OCI-LY1 (cell line): ENCODE measurements around the gene CSNK1G2.

Source experiments
- H2AFZ ChIP-seq: fragments of 200-600 bp; sonication (generic), shearing (Covaris generic); 2 replicates; pipeline ENCODE4 v1.6.0; 2014; ENCODE audit warnings: antibody characterized with exemption, mild to moderate bottlenecking, low read length
- H3F3A ChIP-seq: fragments of 200-600 bp; sonication (generic), shearing (Covaris generic); 2 replicates; pipeline ENCODE4 v1.6.0; 2014; ENCODE audit warnings: mild to moderate bottlenecking, antibody characterized with exemption, low read length, moderate library complexity; ENCODE audit not compliant: insufficient read depth
- H3K27ac ChIP-seq: fragments of 200-600 bp; sonication (generic); 2 replicates; pipeline ENCODE4 v1.5.1; 2014; ENCODE audit warnings: low read length, mixed run types, mild to moderate bottlenecking, low read depth; ENCODE audit not compliant: poor library complexity, severe bottlenecking
- H3K27me3 ChIP-seq: fragments of 200-600 bp; sonication (generic); 2 replicates; pipeline ENCODE4 v1.6.0; 2014; ENCODE audit warnings: antibody characterized with exemption, mild to moderate bottlenecking, low read length, moderate library complexity; ENCODE audit not compliant: insufficient read depth
- H3K36me3 ChIP-seq: fragments of 200-600 bp; sonication (generic); 2 replicates; pipeline ENCODE4 v1.6.1; 2014; ENCODE audit warnings: mild to moderate bottlenecking, antibody characterized with exemption, low read length, moderate library complexity, mixed read lengths; ENCODE audit not compliant: insufficient read depth
- H3K4me1 ChIP-seq: fragments of 200-600 bp; sonication (generic); 2 replicates; pipeline ENCODE4 v1.5.1; 2014; ENCODE audit warnings: mild to moderate bottlenecking, low read length, moderate library complexity; ENCODE audit not compliant: insufficient read depth, severe bottlenecking
- H3K4me2 ChIP-seq: fragments of 200-600 bp; sonication (generic), shearing (Covaris generic); 2 replicates; pipeline ENCODE4 v1.6.1; 2014; ENCODE audit warnings: low read length
- H3K4me3 ChIP-seq: fragments of 200-600 bp; sonication (generic); 2 replicates; pipeline ENCODE4 v1.5.1; 2014; ENCODE audit warnings: low read length, low read depth, mild to moderate bottlenecking, mixed read lengths; ENCODE audit not compliant: poor library complexity, severe bottlenecking
- H3K79me2 ChIP-seq: fragments of 200-600 bp; shearing (Covaris generic); 2 replicates; pipeline ENCODE4 v1.6.1; 2016; ENCODE audit warnings: mixed run types, low read length, mixed read lengths; ENCODE audit not compliant: insufficient read depth
- H3K9ac ChIP-seq: fragments of 200-600 bp; sonication (generic), shearing (Covaris generic); 2 replicates; pipeline ENCODE4 v1.6.1; 2014; ENCODE audit warnings: mild to moderate bottlenecking, low read length, mixed read lengths
- H3K9me2 ChIP-seq: fragments of 200-600 bp; sonication (generic), shearing (Covaris generic); 2 replicates; pipeline ENCODE4 v1.6.1; 2014; ENCODE audit warnings: low read depth, mild to moderate bottlenecking, low read length, mixed read lengths
- H3K9me3 ChIP-seq: fragments of 200-600 bp; shearing (Covaris generic); 2 replicates; pipeline ENCODE4 v1.6.1; 2014; ENCODE audit warnings: low read length, mixed read lengths
- H4K20me1 ChIP-seq: fragments of 200-600 bp; sonication (generic), shearing (Covaris generic); 2 replicates; pipeline ENCODE4 v1.6.0; 2016; ENCODE audit warnings: mild to moderate bottlenecking, low read length; ENCODE audit not compliant: insufficient read depth
- CTCF ChIP-seq: fragments of 200-600 bp; sonication (generic), shearing (Covaris generic); IDR thresholded peaks from 2 replicates; pipeline ENCODE4 v1.5.1; 2017; ENCODE audit warnings: mild to moderate bottlenecking, antibody characterized with exemption, low read length, moderate library complexity, mixed read lengths
- EZH2 ChIP-seq: fragments of 200-600 bp; sonication (generic), shearing (Covaris generic); IDR thresholded peaks from 2 replicates; pipeline ENCODE4 v1.8.0; 2017; ENCODE audit warnings: borderline replicate concordance, mixed run types, mild to moderate bottlenecking, antibody characterized with exemption, low read length, moderate library complexity, mixed read lengths

CSNK1G2 gene

GRCh38 chr19:1970003-1970805, 29.2 kb downstream of the CSNK1G2 start:
- no peaks in the 10 kb centered on the region for H3F3A ChIP-seq
- H3K79me2 ChIP-seq = 0 out of 2 replicates have a peak, but pooled peaks cover 3% of the 10 kb centered on the region
- no peaks in the 10 kb centered on the region for H3K27me3 ChIP-seq
- no peaks in the 10 kb centered on the region for H3K4me1 ChIP-seq
- no peak overlapping the region for H3K9ac ChIP-seq
- H3K9me3 ChIP-seq = no peaks in the 10 kb centered on the region
- peaks cover 31% of the 10 kb centered on the region for H3K36me3 ChIP-seq
- H2AFZ ChIP-seq = no peak overlapping the region
- no peaks in the 10 kb centered on the region for H4K20me1 ChIP-seq
- H3K4me3 ChIP-seq = no peak overlapping the region
- H3K4me2 ChIP-seq = no peak overlapping the region
- TF ChIP-seq CTCF (no peak), EZH2 (no peak)
- no peak overlapping the region for H3K27ac ChIP-seq
- no peaks in the 10 kb centered on the region for H3K9me2 ChIP-seq

GRCh38 chr19:1970806-1971502, 30.0 kb downstream of the CSNK1G2 start:
- H3F3A ChIP-seq = no peaks in the 10 kb centered on the region
- H3K79me2 ChIP-seq = 0 out of 2 replicates have a peak, but pooled peaks cover 3% of the 10 kb centered on the region
- H2AFZ ChIP-seq = no peak overlapping the region
- TF ChIP-seq CTCF (no peak), EZH2 (no peak)
- H3K4me3 ChIP-seq = no peak overlapping the region
- H3K9ac ChIP-seq = no peak overlapping the region
- H4K20me1 ChIP-seq = no peaks in the 10 kb centered on the region
- no peaks in the 10 kb centered on the region for H3K4me1 ChIP-seq
- no peak overlapping the region for H3K27ac ChIP-seq
- H3K9me2 ChIP-seq = no peaks in the 10 kb centered on the region
- no peaks in the 10 kb centered on the region for H3K9me3 ChIP-seq
- H3K36me3 ChIP-seq = peaks cover 37% of the 10 kb centered on the region
- no peak overlapping the region for H3K4me2 ChIP-seq
- H3K27me3 ChIP-seq = no peaks in the 10 kb centered on the region

GRCh38 chr19:1974381-1975161, 33.6 kb downstream of the CSNK1G2 start:
- Histone ChIP-seq H3K36me3 (peaks cover 49% of the 10 kb centered on the region), H3K9me3 (no peaks in the 10 kb centered on the region), H3K4me2 (no peak overlapping the region)

More at GRCh38 chr19:1974381-1975161, 33.6 kb downstream of the CSNK1G2 start:
- H4K20me1 ChIP-seq = no peaks in the 10 kb centered on the region
- no peak overlapping the region for H3K4me3 ChIP-seq
- H3K27me3 ChIP-seq = no peaks in the 10 kb centered on the region
- H2AFZ ChIP-seq = no peak overlapping the region
- no peak for TF ChIP-seq CTCF
- TF ChIP-seq EZH2 = no peak
- no peak overlapping the region for H3K9ac ChIP-seq
- H3K4me1 ChIP-seq = no peaks in the 10 kb centered on the region
- no peaks in the 10 kb centered on the region for H3K9me2 ChIP-seq
- no peaks in the 10 kb centered on the region for H3F3A ChIP-seq
- H3K79me2 ChIP-seq = 0 out of 2 replicates have a peak, but pooled peaks cover 3% of the 10 kb centered on the region
- H3K27ac ChIP-seq = no peak overlapping the region
